Measurements from ENCODE around the gene HES3. TPM values are rescaled to one million over a fixed set of nuclear protein-coding genes. Genes with fewer than 3 reads are reported as not detected.

Gene HES3
- total and polyA plus RNA-seq, 3 donors from 2014 or later = not detected

- intact Hi-C loops (cut with DNase I; ENCODE audit: low total_unique reads) = no loop called here
- TF ChIP-seq POLR2A (IDR thresholded peaks at IDR 0.05) = no peak
- TF ChIP-seq, protein P1, sequence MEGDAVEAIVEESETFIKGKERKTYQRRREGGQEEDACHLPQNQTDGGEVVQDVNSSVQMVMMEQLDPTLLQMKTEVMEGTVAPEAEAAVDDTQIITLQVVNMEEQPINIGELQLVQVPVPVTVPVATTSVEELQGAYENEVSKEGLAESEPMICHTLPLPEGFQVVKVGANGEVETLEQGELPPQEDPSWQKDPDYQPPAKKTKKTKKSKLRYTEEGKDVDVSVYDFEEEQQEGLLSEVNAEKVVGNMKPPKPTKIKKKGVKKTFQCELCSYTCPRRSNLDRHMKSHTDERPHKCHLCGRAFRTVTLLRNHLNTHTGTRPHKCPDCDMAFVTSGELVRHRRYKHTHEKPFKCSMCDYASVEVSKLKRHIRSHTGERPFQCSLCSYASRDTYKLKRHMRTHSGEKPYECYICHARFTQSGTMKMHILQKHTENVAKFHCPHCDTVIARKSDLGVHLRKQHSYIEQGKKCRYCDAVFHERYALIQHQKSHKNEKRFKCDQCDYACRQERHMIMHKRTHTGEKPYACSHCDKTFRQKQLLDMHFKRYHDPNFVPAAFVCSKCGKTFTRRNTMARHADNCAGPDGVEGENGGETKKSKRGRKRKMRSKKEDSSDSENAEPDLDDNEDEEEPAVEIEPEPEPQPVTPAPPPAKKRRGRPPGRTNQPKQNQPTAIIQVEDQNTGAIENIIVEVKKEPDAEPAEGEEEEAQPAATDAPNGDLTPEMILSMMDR (IDR thresholded peaks at IDR 0.05) = no peak
- no peaks in the 10 kb centered on the region for H3K4me1 ChIP-seq
- H3K4me3 ChIP-seq = no peak overlapping the region
- no peaks in the 10 kb centered on the region for H3K9me3 ChIP-seq
- no peaks in the 10 kb centered on the region for H3K36me3 ChIP-seq (ENCODE audit: low read depth, missing control alignments)
- no peak overlapping the region for H3K27ac ChIP-seq
- H3K27me3 ChIP-seq = no peaks in the 10 kb centered on the region
- no peak for DNase-seq
- 87 to 92% methylated on average over 9 to 22 of the region's 22 CpGs for WGBS, 2 donors
Measured at GRCh38 chr1:6269720-6270400, 25.9 kb downstream of the HES3 start.

DNA sequence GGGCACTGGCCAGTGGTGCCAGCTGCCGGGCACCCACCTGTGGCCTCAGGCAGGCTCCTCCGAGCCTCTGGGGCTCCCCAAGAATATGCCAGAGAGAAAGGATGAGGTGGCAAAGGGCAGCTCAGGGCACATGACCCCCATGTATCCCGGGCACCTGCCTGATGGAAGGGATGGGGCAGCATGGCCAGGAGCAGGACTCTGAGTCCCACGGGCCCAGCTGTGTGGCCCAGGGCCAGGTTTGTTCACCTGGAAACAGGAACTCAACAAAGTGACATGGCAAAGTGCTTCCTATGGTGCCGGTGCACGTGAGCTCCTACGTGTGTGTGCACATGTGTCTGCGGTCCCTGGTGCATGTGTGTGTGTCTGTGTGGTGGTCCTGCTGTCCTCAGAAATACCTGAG, 26.4 kb downstream of the HES3 start:
- no peak for DNase-seq
- no peaks in the 10 kb centered on the region for H3K9me3 ChIP-seq
- WGBS, 2 donors = 85% methylated on average over 7 to 8 of the region's 8 CpGs
- no peak overlapping the region for H3K27ac ChIP-seq
- H3K4me3 ChIP-seq = no peak overlapping the region
- no peaks in the 10 kb centered on the region for H3K27me3 ChIP-seq
- H3K36me3 ChIP-seq (ENCODE audit: low read depth, missing control alignments) = no peaks in the 10 kb centered on the region
- intact Hi-C loops (cut with DNase I; ENCODE audit: low total_unique reads) = no loop called here
- TF ChIP-seq, protein P1 (IDR thresholded peaks at IDR 0.05) = no peak
- TF ChIP-seq POLR2A (IDR thresholded peaks at IDR 0.05) = no peak
- H3K4me1 ChIP-seq = no peaks in the 10 kb centered on the region

DNA sequence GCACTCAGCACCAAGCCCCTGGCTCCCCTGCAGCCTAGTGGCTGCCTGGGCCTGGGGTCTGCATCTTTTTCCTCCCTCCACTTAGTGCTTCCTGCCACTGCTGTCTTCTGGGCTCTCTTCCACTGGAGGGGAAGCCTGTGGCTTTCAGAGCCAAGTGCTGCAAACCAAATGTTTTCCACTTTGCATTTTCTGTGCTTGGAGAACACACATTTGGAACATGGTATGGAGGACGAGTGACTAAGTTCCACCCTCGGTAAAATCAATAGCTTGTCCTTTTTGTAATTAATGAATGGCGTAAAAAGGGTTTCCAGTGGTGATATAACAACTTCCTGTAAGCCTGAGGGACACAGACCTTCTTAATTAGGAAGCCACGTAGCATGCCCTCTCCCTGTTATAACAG, 27.0 kb downstream of the HES3 start:
- Histone ChIP-seq H3K36me3 (ENCODE audit: low read depth, missing control alignments) (no peaks in the 10 kb centered on the region), H3K4me3 (no peak overlapping the region), H3K27ac (no peak overlapping the region), H3K9me3 (no peaks in the 10 kb centered on the region), H3K4me1 (peaks cover 3% of the 10 kb centered on the region), H3K27me3 (no peaks in the 10 kb centered on the region)
- 61 to 70% methylated on average over 3 to 4 of the region's 4 CpGs for WGBS, 2 donors
- intact Hi-C loops (cut with DNase I; ENCODE audit: low total_unique reads) = no loop called here
- no peak for TF ChIP-seq POLR2A (IDR thresholded peaks at IDR 0.05)
- TF ChIP-seq, protein P1 (IDR thresholded peaks at IDR 0.05) = no peak
- DNase-seq = no peak

DNA sequence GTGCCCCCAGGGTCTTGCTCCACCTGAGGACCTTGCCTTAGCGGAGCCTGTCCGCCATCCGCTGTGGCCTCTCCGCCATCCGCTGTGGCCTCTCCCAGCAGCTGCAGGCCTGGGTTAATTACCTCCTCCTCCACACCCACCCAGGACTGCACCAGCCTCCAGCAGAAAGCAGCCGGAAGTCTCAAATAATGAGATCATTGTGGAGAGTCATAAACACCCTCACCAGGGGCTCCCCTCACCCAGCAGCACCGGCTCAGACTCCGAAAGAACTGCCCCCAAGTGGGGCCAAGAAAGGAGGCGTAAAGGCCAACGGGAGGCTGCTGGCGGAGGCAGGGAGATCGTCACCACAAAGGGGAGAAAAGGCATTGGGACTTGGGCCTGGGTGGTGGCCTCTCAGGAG, 27.6 kb downstream of the HES3 start:
- H3K4me3 ChIP-seq = no peak overlapping the region
- WGBS, 2 donors = 89 to 100% methylated on average over 1 to 12 of the region's 12 CpGs
- no peak for DNase-seq
- no peaks in the 10 kb centered on the region for H3K27me3 ChIP-seq
- no peak overlapping the region for H3K27ac ChIP-seq
- H3K36me3 ChIP-seq (ENCODE audit: low read depth, missing control alignments) = no peaks in the 10 kb centered on the region
- H3K4me1 ChIP-seq = peaks cover 9% of the 10 kb centered on the region
- no peak for TF ChIP-seq POLR2A (IDR thresholded peaks at IDR 0.05)
- TF ChIP-seq, protein P1 (IDR thresholded peaks at IDR 0.05) = no peak
- intact Hi-C loops (cut with DNase I; ENCODE audit: low total_unique reads) = no loop called here
- H3K9me3 ChIP-seq = no peaks in the 10 kb centered on the region

DNA sequence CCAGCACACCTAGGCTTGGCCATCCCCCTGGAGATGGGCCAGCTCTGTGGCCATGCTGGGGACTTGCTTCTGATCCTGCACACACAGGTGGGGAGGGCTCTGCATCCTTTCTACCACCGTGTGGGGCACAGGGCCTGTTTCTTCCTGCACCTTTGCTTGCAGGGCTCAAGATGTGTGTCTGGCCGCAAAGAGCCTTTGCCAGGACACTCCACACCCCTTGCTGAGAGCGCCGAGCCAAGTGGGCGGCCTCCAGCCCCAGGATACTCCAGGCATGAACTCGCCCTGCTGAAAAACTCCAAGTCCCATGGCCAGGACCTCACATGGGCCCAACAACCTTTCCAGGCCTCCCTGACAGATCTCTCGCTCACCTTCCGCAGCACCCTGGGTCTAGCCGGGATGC, 28.5 kb downstream of the HES3 start:
- DNase-seq = no peak
- no peaks in the 10 kb centered on the region for H3K9me3 ChIP-seq
- no peaks in the 10 kb centered on the region for H3K36me3 ChIP-seq (ENCODE audit: low read depth, missing control alignments)
- 72 to 88% methylated on average over 8 to 9 of the region's 9 CpGs for WGBS, 2 donors
- TF ChIP-seq, protein P1 (IDR thresholded peaks at IDR 0.05) = no peak
- TF ChIP-seq POLR2A (IDR thresholded peaks at IDR 0.05) = no peak
- H3K27me3 ChIP-seq = no peaks in the 10 kb centered on the region
- intact Hi-C loops (cut with DNase I; ENCODE audit: low total_unique reads) = no loop called here
- H3K4me3 ChIP-seq = no peak overlapping the region
- no peak overlapping the region for H3K27ac ChIP-seq
- peaks cover 15% of the 10 kb centered on the region for H3K4me1 ChIP-seq

Data from testis (tissue), 3 donors.